ENCODE data around the gene CYP27B1.

The CYP27B1 gene

GRCh38 chr12:57765003-57765697 lies 1.7 kb downstream of the CYP27B1 start:
- no peak for DNase-seq

- DNase-seq = peak; percentile 26
Measured at GRCh38 chr12:57764662-57765002, 2.2 kb downstream of the CYP27B1 start.

GRCh38 chr12:57763881-57764661 lies 2.8 kb downstream of the CYP27B1 start:
- no peak for DNase-seq

GRCh38 chr12:57762463-57762862 lies 4.4 kb downstream of the CYP27B1 start:
- no peak for DNase-seq

GRCh38 chr12:57761391-57761998 lies 5.4 kb downstream of the CYP27B1 start:
- no peak for DNase-seq

GRCh38 chr12:57760347-57760982 lies 6.4 kb downstream of the CYP27B1 start:
- DNase-seq = no peak

- DNase-seq = no peak
Measured at GRCh38 chr12:57759360-57759980, 7.4 kb downstream of the CYP27B1 start.

GRCh38 chr12:57758552-57759359 lies 8.1 kb downstream of the CYP27B1 start:
- no peak for DNase-seq

GRCh38 chr12:57757771-57758170 lies 9.1 kb downstream of the CYP27B1 start:
- DNase-seq = no peak

GRCh38 chr12:57756406-57757341 lies 10.2 kb downstream of the CYP27B1 start:
- no peak for DNase-seq

GRCh38 chr12:57755454-57756372 lies 11.2 kb downstream of the CYP27B1 start:
- no peak for DNase-seq

GRCh38 chr12:57755194-57755453 lies 11.8 kb downstream of the CYP27B1 start:
- no peak for DNase-seq

GRCh38 chr12:57754411-57755193 lies 12.3 kb downstream of the CYP27B1 start, which contains the start of gene MARCHF9:
MARCHF9 (plus strand) TSS chr12:57755103; CDS start chr12:57755529, 426 bp downstream.
- peak; percentile 49 for DNase-seq

- no peak for DNase-seq
Measured at GRCh38 chr12:57753756-57754337, 13.0 kb downstream of the CYP27B1 start.

GRCh38 chr12:57752668-57753000 lies 14.2 kb downstream of the CYP27B1 start:
- DNase-seq = no peak

- peak; percentile 100 for DNase-seq
Measured at GRCh38 chr12:57751788-57752667, 14.8 kb downstream of the CYP27B1 start, which contains the start of gene CDK4. CDK4 (minus strand) TSS chr12:57752310; CDS start chr12:57751717, 593 bp downstream.

- DNase-seq = no peak
Measured at GRCh38 chr12:57751432-57751787, 15.5 kb downstream of the CYP27B1 start.

Data from DMS153 (cell line).